NCI-H2196 (cell line): ENCODE measurements around the gene MARCHF4.
"Not testable (repeated sequence)": the region's sequence is repeated elsewhere in the genome, so short reads cannot be mapped to it uniquely, and the experiment has no call there.

Experiments
- DNase-seq: peaks from one replicate; lab custom pipeline; 2025; ENCODE audit not compliant: unreplicated experiment; lab: John Stamatoyannopoulos, UW

The MARCHF4 gene

GRCh38 chr2:216392945-216393840 is 20.9 kb upstream of the MARCHF4 start:
- DNase-seq: no peak

- no peak for DNase-seq
These were observed 19.8 kb upstream of the MARCHF4 start for GRCh38 chr2:216392018-216392562.

- DNase-seq: no peak
These were observed 19.1 kb upstream of the MARCHF4 start for GRCh38 chr2:216391401-216391800.

GRCh38 chr2:216389570-216389969 is 17.3 kb upstream of the MARCHF4 start:
- DNase-seq: no peak

GRCh38 chr2:216388046-216388884 is 16.0 kb upstream of the MARCHF4 start:
- DNase-seq: no peak

- DNase-seq: no peak
These were observed 15.0 kb upstream of the MARCHF4 start for GRCh38 chr2:216387262-216387661.

GRCh38 chr2:216385478-216385877 is 13.2 kb upstream of the MARCHF4 start:
- DNase-seq: no peak

GRCh38 chr2:216384409-216384808 is 12.1 kb upstream of the MARCHF4 start:
- not testable (repeated sequence) for DNase-seq

- DNase-seq: no peak
These were observed 7.7 kb upstream of the MARCHF4 start for GRCh38 chr2:216379977-216380376.

- DNase-seq: no peak
These were observed 3.0 kb upstream of the MARCHF4 start for GRCh38 chr2:216375286-216375685.

GRCh38 chr2:216373896-216374295 is 1.6 kb upstream of the MARCHF4 start:
- no peak for DNase-seq

GRCh38 chr2:216372761-216373291 is 543 bp upstream of the MARCHF4 start:
- no peak for DNase-seq

- DNase-seq: no peak
These were observed 1.1 kb downstream of the MARCHF4 start for GRCh38 chr2:216370961-216371712.

GRCh38 chr2:216369821-216370220 is 2.5 kb downstream of the MARCHF4 start:
- no peak for DNase-seq

- no peak for DNase-seq
These were observed 5.4 kb downstream of the MARCHF4 start for GRCh38 chr2:216366777-216367471.

- DNase-seq: no peak
These were observed 6.8 kb downstream of the MARCHF4 start for GRCh38 chr2:216365518-216365917.

GRCh38 chr2:216363221-216363620 is 9.1 kb downstream of the MARCHF4 start:
- no peak for DNase-seq

- DNase-seq: peak; percentile 19
These were observed 9.6 kb downstream of the MARCHF4 start for GRCh38 chr2:216362730-216363129.

GRCh38 chr2:216355711-216356110 is 16.6 kb downstream of the MARCHF4 start:
- no peak for DNase-seq

- no peak for DNase-seq
These were observed 18.0 kb downstream of the MARCHF4 start for GRCh38 chr2:216354306-216354705.
